UCSD-AML1 (cell line): ENCODE results near the gene RGS13.

Experiments used
- DNase-seq: peaks from one replicate; lab custom pipeline; 2025; ENCODE audit not compliant: unreplicated experiment; lab: John Stamatoyannopoulos, UW

The RGS13 gene

GRCh38 chr1:192635939-192636338 lies at the start of gene RGS13:
Gene RGS13, plus strand, starts transcription at chr1:192636147. Its CDS starts 8,188 bp downstream, at chr1:192644335.
- DNase-seq, result no peak

- DNase-seq, result no peak
These were observed 48.3 kb upstream of the RGS13 start for GRCh38 chr1:192587386-192588266.

GRCh38 chr1:192588546-192588945 lies 47.4 kb upstream of the RGS13 start:
- DNase-seq, result no peak

- no peak for DNase-seq
These were observed 46.1 kb upstream of the RGS13 start for GRCh38 chr1:192589813-192590212.

- no peak for DNase-seq
These were observed 43.4 kb upstream of the RGS13 start for GRCh38 chr1:192592517-192592916.

- no peak for DNase-seq
These were observed 42.8 kb upstream of the RGS13 start for GRCh38 chr1:192592981-192593708.

GRCh38 chr1:192595299-192595698 lies 40.6 kb upstream of the RGS13 start:
- DNase-seq, result no peak

GRCh38 chr1:192598589-192598988 lies 37.4 kb upstream of the RGS13 start:
- DNase-seq, result no peak

GRCh38 chr1:192600275-192600674 lies 35.7 kb upstream of the RGS13 start:
- DNase-seq, result no peak

GRCh38 chr1:192601143-192601542 lies 34.8 kb upstream of the RGS13 start:
- DNase-seq, result no peak

- DNase-seq, result no peak
These were observed 34.4 kb upstream of the RGS13 start for GRCh38 chr1:192601567-192601966.

GRCh38 chr1:192602757-192603156 lies 33.2 kb upstream of the RGS13 start:
- no peak for DNase-seq

- DNase-seq, result no peak
These were observed 32.6 kb upstream of the RGS13 start for GRCh38 chr1:192603218-192603787.

- DNase-seq, result no peak
These were observed 30.8 kb upstream of the RGS13 start for GRCh38 chr1:192604979-192605620.

GRCh38 chr1:192608671-192609070 lies 27.3 kb upstream of the RGS13 start:
- DNase-seq, result no peak

- peak; percentile 81 for DNase-seq
These were observed 26.6 kb upstream of the RGS13 start for GRCh38 chr1:192609110-192610079.

GRCh38 chr1:192610112-192610889 lies 25.6 kb upstream of the RGS13 start:
- no peak for DNase-seq

- no peak for DNase-seq
These were observed 20.9 kb upstream of the RGS13 start for GRCh38 chr1:192615055-192615454.

GRCh38 chr1:192620071-192620635 lies 15.8 kb upstream of the RGS13 start:
- DNase-seq, result no peak
